Astrocyte (in vitro differentiated cells and primary cell): ENCODE measurements around the gene TXLNG.

Experiments
- CTCF ChIP-seq: IDR thresholded peaks from 2 replicates; pipeline ENCODE4 v1.5.1; 2011; ENCODE audit warnings: low read depth, mild to moderate bottlenecking, inconsistent platforms, low read length, moderate library complexity; ENCODE audit not compliant: insufficient read depth
- EZH2 ChIP-seq: IDR thresholded peaks from 2 replicates; pipeline ENCODE4 v1.6.1; 2012; ENCODE audit warnings: mild to moderate bottlenecking, low read length, inconsistent platforms; ENCODE audit not compliant: insufficient read depth

DNA sequence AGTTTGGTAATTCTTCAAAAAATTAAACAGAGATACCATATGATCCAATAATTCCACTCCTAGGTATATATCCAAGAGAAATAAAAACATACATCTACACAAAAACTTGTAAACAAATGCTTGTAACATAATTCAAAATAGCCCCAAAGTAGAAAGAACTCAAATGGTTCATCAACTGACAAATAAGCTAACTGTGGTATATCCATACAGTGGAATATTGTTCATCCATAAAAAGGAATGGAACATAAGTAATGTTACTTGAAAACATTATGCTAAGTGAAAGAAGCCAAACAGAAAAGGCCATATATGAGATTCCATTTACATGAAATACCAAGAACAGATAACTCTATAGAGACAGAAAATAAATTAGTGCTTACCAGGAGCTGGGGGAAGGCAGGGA is 70.5 kb downstream of the TXLNG start:
- no peak for TF ChIP-seq CTCF
- TF ChIP-seq EZH2: no peak
